GM19455 (cell line): ENCODE results near the gene CSNK1E.

ENCODE experiments used
- ATAC-seq: cut with Tn5 transposase; IDR thresholded peaks from one replicate; pipeline ENCODE4 v1.9.1; 2021; ENCODE audit not compliant: unreplicated experiment

CSNK1E gene

GRCh38 chr22:38282397-38282796 lies 34.8 kb downstream of the CSNK1E start:
- no peak for ATAC-seq

GRCh38 chr22:38276166-38276565 lies 41.1 kb downstream of the CSNK1E start:
- no peak for ATAC-seq

- ATAC-seq = no peak
These were observed 44.0 kb downstream of the CSNK1E start for GRCh38 chr22:38273135-38273826.

GRCh38 chr22:38272373-38273134 lies 44.7 kb downstream of the CSNK1E start, which contains the start of gene TMEM184B:
TMEM184B (minus strand) TSS chr22:38273010; CDS start chr22:38247961, 25,049 bp downstream.
- ATAC-seq = peak; percentile 68

GRCh38 chr22:38271927-38272372 lies 45.3 kb downstream of the CSNK1E start:
- ATAC-seq = no peak

- ATAC-seq = no peak
These were observed 46.1 kb downstream of the CSNK1E start for GRCh38 chr22:38271101-38271500.

GRCh38 chr22:38270091-38270992 lies 46.9 kb downstream of the CSNK1E start:
- ATAC-seq = no peak

- no peak for ATAC-seq
These were observed 47.8 kb downstream of the CSNK1E start for GRCh38 chr22:38269466-38269865.

GRCh38 chr22:38267086-38267485 lies 50.1 kb downstream of the CSNK1E start:
- no peak for ATAC-seq

GRCh38 chr22:38266120-38266519 lies 51.1 kb downstream of the CSNK1E start:
- ATAC-seq = no peak

GRCh38 chr22:38264322-38264843 lies 52.9 kb downstream of the CSNK1E start:
- ATAC-seq = no peak

- ATAC-seq = no peak
These were observed 55.0 kb downstream of the CSNK1E start for GRCh38 chr22:38262051-38262795.

- no peak for ATAC-seq
These were observed 56.2 kb downstream of the CSNK1E start for GRCh38 chr22:38260761-38261681.

GRCh38 chr22:38259370-38259769 lies 57.9 kb downstream of the CSNK1E start:
- ATAC-seq = no peak

- ATAC-seq = no peak
These were observed 58.3 kb downstream of the CSNK1E start for GRCh38 chr22:38258895-38259294.

- no peak for ATAC-seq
These were observed 59.5 kb downstream of the CSNK1E start for GRCh38 chr22:38257650-38258250.

- no peak for ATAC-seq
These were observed 60.1 kb downstream of the CSNK1E start for GRCh38 chr22:38257181-38257580.

GRCh38 chr22:38255697-38256096 lies 61.5 kb downstream of the CSNK1E start:
- no peak for ATAC-seq

- ATAC-seq = no peak
These were observed 65.9 kb downstream of the CSNK1E start for GRCh38 chr22:38251341-38251692.
